Stimulated activated CD4-positive, alpha-beta T cell treated with anti-CD3 and anti-CD28 coated beads, Interleukin-4, amount 100 ng/mL, for 48 hours (primary cell): ENCODE data around the gene EFCC1.
A peak's percentile ranks its signal among the peaks of the same experiment; 100 is the strongest.
"Not testable (repeated sequence)": the region's sequence is repeated elsewhere in the genome, so short reads cannot be mapped to it uniquely, and the experiment has no call there.

Source experiments
- DNase-seq, 2 donors: peaks; one replicate each; pipeline ENCODE4 v3.0.0-alpha.2; 2020; ENCODE audit warnings: low read depth in 2 of 2

The EFCC1 gene

DNA sequence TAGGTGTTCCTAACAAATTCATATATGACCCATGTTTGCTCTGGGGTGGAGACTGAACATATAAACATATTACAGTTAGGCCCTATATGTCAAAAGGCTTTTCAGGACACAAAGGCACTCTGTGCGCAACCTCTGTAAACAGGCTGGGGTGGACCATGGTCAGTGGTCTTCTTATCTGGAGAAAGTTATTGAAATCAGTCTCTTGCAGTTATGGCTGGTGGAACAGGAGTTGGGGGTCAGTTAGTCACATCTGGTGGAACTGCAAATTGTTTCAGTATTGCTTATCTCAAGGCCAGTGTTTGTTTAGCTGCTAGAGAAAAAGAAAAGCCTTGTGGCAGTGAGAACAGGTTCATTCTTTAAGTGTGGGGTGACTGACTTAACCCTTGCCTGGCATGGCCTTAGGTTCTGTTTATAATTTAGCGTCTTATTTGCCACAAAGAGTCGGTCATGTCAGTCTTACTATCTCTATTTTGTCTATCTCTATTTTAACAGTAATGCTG is 53.6 kb downstream of the EFCC1 start:
- DNase-seq: no peak

DNA sequence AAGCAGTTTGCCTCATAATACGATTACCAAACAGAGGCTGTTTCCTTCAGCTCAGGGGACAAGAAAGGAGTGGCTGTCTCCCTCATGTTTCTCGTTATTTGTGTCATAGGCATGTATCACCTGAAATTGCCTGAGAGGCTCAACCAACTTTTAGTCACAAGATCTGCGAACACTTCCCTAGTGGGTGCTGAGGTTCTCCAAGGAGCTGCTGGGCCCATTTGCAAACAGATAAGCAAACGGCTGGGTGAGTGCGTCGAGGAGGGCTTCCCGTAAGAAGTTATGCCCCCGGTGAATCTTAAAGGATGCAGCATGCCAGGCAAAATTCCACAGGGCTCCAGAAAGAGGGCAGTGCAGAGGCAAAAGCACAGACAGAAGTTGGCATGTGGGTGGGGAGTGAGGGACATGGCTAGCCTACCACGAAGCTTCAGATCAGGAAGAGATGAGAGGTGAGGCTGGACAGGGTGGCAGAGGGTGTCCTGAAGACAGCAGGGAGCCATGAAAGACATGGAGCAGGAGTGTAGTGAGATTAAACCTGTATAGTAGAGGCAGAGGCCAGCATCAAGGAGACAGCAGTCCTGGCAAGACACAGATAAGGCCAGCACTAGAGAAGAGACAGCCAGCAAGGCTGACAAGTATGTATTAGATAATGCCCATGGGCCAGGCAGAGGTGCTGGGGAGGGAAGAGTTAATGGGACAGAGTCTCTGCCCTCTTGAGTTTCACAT is 55.5 kb downstream of the EFCC1 start:
- DNase-seq: no peak

DNA sequence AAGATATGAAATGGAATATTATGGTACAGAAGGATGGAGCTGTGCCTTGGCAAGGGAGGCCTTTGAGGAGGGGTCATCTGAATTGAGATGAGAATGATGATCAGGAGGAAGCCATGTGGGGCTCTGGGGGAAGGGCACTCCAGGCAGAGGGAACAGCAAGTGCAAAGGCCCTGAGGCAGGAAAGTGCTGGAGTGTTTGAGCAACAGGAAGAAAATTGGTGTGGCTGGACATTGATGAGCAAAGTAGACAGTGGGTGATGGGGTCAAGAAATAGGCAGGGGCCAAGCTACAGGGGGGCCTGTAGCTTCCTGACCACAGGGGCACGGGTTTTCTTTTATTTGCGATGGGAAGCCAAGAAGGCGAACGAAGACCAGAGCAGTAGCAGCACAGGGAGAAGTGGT is 56.1 kb downstream of the EFCC1 start:
- no peak for DNase-seq

DNA sequence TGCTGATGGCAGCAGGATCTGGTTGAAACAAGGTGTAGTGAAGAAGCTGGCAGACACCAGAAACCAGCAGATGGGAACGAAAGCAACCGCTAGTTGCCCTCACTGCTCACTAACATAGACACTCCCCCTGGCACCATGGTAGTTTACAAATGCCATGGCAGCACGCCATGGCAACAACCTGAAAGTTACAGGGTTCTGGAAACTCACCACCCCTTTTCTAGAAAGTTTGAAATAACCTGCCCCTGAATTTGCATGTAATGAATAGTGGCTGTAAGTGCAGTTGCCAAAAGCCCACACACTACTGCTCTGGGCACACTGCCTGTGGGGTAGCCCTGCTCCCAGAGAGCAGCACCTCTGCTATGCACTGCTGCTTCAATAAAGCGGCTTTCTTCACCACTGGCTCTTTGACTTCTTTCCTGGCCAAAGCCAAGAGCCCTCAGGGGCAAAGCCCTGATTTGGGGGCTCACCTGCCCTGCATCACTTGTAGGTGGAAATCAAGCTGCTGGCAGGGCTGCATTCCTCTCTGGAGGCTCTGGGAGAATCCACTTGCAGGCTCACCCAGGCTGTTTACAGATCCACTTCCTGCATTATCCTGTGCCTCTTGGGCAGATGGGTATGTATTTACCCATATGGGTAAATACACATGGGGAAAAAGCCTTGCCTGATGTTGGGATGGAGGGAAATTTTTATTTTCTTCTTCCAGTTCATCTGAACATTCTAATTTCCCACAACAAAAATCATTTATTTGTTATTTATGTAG is 57.5 kb downstream of the EFCC1 start:
- no peak for DNase-seq

DNA sequence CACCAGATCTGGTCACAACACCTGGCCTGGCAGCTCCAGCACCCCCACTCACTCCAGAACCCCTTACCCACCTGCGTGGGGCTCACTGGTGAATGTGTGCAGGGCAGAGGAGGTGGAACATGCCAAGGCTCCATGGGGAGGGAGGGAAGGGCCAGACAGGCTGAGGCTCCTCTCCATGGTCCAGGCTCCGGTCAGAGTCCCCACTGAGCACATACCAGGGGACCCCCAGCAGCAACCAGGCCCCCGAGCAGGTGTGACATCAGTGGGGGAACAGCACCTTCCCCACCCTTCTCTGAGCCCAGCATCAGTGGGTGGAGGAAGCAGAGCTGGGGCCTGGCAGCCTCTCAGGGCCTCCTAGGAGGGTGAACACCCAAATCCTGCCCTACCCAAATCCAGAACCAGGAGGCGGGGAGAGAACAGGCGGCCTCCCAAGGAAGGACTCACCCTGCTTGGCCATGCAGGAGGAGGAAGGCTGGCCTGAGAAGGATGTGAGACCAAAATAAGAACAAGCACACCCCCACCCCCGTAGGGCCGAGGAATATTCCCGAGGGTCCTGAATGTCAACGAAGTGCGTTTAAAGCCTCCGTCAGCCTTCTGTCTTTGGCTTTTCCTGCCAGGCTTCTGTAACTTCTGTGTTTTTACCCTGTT is 58.3 kb downstream of the EFCC1 start:
- no peak for DNase-seq

DNA sequence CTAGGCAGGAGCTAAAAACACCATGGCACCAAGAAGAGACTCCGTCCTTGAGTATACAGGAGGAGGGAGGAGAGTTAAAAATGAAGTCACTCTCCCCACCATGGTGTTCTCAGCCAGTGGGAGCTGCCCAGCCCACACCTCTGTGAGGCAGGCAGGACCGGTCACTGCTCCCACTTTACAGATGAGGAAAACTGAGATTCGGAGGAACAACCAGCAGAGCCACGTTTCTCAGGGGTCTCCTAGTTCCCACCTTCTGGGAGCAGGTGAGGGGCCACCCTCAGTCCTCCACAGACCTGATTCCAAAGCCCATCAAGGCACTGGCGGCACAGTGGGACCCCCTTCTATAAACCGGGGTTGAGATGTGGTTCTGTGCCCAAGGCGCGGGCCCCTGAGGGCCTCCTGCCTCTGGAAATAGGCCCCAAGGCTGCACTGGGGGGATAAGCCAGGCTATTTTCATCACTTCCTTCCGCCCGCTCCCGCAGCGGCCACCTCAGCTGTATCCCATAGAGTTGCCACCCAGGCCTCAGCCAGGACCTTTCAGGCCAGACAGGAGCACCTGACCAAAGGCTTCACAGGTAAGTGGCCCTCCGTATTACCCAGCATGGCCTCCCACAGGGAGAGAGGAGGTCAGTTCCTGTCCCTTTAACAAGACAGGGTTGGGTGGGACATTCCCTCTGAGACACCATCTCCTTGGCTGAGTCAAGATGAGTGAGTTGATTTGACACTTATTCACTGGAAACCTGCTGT is 59.3 kb downstream of the EFCC1 start, which contains the start of gene GP9:
TSS of gene GP9 (plus strand) at position 504 of the 747 bp plus-strand sequence. CDS start 961 bp downstream, outside the sequence.
- DNase-seq: no peak

DNA sequence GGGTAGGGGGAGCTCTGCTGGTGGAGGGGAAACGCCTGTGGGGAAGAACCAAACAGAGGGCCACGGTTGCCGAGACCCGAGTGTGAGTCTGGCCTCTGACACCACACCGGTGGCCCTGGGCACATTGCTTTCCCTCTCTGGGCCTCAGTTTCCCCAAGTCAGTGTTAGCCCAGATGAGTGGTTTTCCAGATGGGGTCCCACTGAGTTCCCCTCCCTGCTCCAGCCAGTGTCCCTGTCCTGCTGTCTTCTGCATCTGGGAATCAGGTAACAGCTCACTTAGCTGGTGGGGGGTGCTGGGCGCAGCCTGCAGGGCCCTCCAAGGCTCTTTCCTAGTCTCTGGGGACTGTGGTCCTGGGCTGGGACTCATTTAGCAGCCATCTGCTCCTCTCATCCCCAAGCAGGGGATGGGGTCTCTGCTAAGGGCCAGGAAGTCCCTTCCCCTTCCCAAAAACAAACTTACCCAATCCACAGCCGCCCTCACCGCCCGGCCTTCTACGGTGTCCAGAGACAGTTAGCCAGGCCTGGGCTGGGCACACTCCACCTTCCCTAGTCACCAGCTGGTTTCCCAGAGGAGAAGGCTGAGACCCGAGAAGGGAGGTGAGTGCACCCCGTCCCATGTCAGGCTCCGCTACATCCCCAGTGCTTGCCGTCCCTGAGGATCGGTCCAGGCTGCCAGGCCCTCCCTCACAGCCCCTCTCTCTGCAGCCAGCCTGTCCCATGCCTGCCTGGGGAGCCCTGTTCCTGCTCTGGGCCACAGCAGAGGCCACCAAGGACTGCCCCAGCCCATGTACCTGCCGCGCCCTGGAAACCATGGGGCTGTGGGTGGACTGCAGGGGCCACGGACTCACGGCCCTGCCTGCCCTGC is 60.2 kb downstream of the EFCC1 start:
- DNase-seq: no peak

DNA sequence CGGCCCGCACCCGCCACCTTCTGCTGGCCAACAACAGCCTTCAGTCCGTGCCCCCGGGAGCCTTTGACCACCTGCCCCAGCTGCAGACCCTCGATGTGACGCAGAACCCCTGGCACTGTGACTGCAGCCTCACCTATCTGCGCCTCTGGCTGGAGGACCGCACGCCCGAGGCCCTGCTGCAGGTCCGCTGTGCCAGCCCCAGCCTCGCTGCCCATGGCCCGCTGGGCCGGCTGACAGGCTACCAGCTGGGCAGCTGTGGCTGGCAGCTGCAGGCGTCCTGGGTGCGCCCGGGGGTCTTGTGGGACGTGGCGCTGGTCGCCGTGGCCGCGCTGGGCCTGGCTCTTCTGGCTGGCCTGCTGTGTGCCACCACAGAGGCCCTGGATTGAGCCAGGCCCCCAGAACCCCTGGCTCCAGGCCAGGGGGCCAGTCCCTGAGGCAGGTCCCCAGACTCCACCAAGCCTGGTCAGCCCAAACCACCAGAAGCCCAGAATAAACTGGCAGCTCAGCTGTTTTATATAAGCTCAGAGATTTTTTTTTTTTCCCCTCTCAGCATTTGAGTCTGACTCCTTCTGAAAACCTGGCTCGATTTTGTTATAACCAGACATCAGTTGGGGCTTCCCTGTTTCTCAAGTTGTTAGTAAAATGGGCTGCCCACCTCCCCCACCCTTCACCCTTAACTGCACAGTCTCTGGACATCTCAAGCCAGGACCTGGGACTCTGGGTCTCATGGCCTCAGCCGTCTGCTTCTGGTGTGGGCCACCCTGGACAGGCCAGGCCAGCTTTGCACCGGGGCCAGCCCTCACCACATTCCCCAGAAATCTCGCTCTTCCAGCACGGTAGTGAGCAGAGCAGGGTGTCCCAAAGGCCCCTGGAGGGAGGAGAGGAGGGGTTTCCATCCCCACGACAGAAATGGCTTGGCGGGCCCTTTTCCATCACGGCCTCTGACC is 61.1 kb downstream of the EFCC1 start:
- DNase-seq: no peak

DNA sequence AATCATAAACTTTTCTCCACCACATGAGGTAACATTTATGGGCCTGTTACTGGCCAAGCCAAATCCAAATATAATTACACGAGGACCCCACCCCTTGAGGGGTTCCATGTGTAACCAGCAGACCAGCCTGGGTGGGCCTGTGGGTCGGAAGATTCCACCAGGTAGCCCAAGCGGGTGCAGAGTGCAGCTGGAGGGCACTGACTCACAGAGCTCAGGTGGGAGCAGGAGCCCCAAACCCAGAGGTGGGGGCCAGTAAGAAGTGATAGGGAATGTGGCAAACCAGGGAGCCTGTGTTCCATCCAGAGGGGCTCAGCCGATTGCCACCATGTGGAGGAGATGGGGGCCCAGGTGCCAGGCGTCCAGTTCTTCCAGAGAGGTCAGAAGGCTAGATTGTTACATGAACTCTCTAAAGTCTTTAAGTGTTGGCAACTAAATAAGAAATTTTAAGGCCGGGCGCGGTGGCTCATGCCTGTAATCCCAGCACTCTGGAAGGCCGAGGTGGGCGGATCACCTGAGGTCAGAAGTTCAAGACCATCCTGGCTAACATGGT is 62.1 kb downstream of the EFCC1 start:
- DNase-seq: no peak

DNA sequence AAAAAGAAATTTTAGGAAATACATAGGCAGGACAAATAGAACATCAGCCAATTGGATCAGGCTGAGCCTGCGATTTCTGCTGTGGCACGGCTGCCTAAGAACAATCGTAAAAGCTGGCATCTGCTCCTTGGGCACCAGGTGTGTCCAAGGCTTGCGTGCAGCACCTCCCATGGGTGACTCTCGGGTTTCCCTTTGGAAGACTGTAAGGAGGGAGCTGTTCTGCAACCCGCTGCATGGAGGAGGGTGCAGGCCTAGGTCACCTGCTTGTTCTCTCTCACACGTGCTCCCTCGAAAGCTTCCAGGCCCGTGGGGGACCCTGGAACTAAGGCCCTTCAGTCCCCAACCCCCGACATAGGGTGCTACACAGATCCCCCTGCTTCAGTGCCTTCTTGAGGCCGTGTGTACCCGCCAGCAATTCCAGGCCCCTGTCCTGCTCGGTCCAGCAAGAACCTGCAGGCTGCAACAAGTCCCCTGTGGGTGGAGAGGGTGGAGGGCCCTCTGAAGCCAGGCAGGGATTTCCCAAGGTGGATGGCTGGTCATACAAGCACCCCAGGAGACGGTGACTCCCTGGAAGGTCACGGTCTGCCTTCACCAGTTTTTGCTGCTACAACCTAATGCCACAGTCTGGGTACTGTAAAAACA is 62.9 kb downstream of the EFCC1 start:
- no peak for DNase-seq

DNA sequence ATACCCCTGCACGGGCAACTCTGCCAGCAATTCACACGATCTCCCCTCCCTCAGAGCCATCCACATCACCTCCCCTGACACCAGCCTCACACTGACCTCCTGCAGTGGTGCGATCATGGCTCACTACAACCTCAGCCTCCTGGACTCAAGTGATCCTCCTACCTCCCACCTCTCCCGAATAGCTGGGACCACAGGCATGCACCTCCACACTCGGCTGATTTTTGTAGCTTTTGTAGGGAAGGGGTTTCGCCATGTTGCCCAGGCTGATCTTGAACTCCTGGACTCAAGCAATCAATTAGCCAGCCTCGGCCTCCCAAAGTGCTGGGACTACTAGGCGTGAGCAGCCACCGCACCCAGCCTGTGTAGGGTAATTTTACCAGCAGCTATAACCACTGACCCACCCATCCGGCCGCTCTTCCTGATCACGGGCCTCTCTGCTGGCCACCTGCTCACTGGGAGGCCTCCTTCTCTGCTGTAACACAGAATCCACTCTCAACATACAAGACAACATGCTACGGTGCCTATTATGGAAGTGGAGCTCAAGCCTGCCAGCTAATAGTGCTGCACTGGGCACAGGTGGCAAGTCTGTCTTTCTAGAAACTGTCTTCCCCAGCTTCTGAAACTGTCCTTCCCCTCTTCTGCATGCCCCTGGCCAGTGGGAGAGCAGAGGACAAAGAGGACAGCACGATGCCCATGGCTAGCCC is 64.1 kb downstream of the EFCC1 start:
- no peak for DNase-seq

DNA sequence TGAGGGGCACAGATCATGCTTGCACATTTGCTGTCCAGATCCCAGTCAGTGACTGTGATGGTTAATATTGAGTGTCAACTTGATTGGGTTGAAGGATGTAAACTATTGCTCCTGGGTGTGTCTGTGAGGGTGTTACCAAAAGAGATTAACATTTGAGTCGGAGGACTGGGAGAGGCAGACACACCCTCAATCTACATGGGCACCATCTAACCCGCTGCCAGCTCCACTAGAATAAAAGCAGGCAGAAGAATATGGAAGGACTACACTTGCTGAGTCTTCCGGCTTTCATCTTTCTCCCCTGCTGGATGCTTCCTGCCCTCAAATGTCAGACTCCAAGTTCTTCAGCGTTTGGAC is 64.6 kb downstream of the EFCC1 start:
- no peak for DNase-seq

DNA sequence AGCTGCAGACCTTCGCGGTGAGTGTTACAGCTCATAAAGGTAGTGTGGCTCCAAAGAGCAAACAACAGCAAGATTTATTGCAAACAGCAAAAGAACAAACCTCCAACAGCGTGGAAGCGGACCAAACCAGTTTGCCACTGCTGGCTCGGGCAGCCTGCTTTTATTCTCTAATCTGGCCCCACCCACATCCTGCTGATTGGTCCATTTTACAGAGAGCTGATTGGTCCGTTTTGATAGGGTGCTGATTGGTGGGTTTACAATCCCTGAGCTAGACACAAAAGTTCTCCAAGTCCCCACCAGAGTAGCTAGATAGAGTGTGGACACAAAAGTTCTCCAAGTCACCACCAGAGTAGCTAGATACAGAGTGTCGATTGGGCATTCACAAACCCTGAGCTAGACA is 66.6 kb downstream of the EFCC1 start:
- DNase-seq: peak in 1 of 2 donors; percentile 7

DNA sequence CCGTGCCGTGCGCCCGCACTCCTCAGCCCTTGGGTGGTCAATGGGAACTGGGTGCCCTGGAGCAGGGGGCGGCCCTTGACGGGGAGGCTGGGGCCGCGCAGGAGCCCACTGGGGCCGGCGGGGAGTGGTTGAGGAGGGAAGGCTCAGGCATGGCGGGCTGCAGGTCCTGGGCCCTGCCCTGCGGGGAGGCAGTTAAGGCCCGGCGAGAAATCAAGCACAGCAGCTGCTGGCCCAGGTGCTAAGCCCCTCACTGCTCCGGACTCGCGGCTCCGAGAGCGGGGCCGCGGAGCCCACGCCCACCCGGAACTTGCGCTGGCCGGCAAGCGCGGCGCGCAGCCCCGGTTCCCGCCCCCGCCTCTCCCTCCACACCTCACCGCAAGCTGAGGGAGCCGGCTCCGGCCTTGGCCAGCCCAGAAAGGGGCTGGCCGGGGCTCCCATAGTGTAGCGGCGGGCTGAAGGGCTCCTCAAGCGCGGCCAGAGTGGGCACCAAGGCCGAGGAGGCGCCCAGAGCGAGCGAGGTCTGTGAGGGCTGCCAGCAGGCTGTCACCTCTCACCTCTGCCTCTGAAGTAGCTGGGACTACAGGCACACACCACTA is 67.3 kb downstream of the EFCC1 start:
- DNase-seq: no peak

DNA sequence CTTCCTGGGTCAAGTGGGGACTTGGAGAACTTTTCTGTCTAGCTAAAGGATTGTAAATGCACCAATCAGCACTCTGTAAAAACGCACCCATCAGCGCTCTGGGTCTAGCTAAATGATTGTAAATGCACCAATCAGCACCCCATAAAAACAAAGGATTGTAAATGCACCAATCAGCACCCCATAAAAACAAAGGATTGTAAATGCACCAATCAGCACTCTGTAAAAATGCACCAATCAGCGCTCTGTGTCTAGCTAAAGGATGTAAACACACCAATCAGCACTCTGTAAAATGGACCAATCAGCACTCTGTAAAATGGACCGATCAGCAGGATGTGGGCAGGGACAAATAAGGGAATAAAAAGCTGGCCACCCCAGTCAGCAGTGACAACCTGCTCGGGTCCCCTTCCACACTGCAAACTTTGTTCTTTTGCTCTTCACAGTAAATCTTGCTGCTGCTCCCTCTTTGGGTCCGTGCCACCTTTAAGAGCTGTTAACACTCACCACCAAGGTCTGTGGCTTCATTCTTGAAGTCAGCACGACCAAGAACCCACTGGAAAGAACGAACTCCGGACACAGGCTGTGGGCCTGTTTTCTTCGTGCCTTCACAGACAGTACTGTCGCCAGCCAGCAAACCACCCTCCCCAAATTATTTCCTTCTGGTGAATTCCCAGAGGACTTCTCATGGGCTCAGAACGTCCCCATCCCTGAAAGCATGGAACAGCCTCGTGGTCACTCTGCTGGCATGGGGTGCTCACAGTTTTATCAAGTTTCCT is 68.4 kb downstream of the EFCC1 start:
- DNase-seq: not testable (repeated sequence)

DNA sequence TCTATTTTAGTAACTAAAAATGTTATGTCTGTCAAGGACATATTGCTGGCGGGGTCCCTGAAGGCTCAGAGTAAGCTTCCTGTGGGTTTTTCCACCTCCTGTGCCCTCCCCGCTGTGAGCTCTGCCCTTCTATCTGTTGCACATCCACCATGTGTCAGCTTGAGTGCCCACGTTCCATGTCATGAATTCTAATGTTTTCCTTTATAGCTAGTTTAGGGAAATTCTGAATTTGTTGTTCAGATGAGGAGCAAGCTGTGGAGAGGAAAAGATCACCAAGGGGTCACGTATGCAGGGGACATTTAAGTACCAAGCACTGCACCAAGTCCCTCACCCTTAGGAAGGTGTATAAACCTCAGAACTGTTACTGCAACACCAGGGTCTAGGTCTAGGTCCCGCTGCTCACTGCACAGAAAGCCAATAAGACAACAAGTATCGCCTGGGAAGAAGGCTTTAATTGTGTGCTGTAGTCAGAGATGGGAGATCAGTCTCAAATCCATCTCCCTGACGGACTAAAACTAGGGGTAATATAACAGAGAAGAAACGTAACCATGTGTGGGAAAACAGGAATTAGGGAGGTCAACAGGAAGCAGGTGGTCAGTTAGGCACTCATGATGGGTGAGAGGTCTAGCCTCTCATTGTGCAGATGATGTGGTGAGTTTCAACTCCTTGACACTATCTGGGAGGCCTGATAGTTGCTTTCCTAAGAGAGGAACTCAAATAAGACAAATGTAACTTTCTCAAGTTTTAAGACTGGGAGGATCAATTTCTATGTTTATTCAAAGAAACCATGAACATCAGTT is 69.2 kb downstream of the EFCC1 start:
- no peak for DNase-seq
